Glutamatergic neuron (in vitro differentiated cells): ENCODE measurements around the gene AKAP8L. TPM values are rescaled to one million over a fixed set of nuclear protein-coding genes. Genes with fewer than 3 reads are reported as not detected.

ENCODE experiments used
- DNase-seq: peaks from one replicate; pipeline ENCODE4 v3.0.0; 2022
- H3K27ac Mint-ChIP-seq: one replicate; pipeline ENCODE4 v1.8.0; 2020; ENCODE audit warnings: mild to moderate bottlenecking, mixed read lengths, inconsistent platforms; ENCODE audit not compliant: unreplicated experiment
- H3K27me3 Mint-ChIP-seq: one replicate; pipeline ENCODE4 v1.8.0; 2020; ENCODE audit warnings: mild to moderate bottlenecking, moderate library complexity, mixed read lengths, inconsistent platforms; ENCODE audit not compliant: unreplicated experiment
- H3K36me3 Mint-ChIP-seq: one replicate; pipeline ENCODE4 v1.8.0; 2020; ENCODE audit warnings: mild to moderate bottlenecking, mixed read lengths, inconsistent platforms; ENCODE audit not compliant: unreplicated experiment
- H3K4me1 Mint-ChIP-seq: one replicate; pipeline ENCODE4 v1.8.0; 2020; ENCODE audit warnings: mild to moderate bottlenecking, low read depth, mixed read lengths, inconsistent platforms; ENCODE audit not compliant: unreplicated experiment
- H3K4me3 Mint-ChIP-seq: one replicate; pipeline ENCODE4 v1.8.0; 2020; ENCODE audit warnings: mild to moderate bottlenecking, mixed read lengths, inconsistent platforms; ENCODE audit not compliant: unreplicated experiment
- H3K9me3 Mint-ChIP-seq: one replicate; pipeline ENCODE4 v1.8.0; 2020; ENCODE audit warnings: mild to moderate bottlenecking, moderate library complexity, mixed read lengths, inconsistent platforms; ENCODE audit not compliant: unreplicated experiment
- CTCF ChIP-seq: fragments of 200-600 bp; sonication (generic); IDR thresholded peaks from one replicate; pipeline ENCODE4 v1.5.0; 2021; ENCODE audit not compliant: partially characterized antibody, unreplicated experiment
- total RNA-seq: library from RNA; stranded (reverse); fragmentation: NEBNext Ultra II Directional; extraction: Animal tissue kit (Norgen Biotek cat#: 25700); gene quantifications from one replicate; pipeline ENCODE4 v1.2.1, GENCODE V29; 2021; ENCODE audit not compliant: unreplicated experiment

Gene AKAP8L
- total RNA-seq, 1 donor from 2014 or later, result 354 TPM

- H3K27me3 Mint-ChIP-seq, result peaks cover 15% of the 10 kb centered on the region
- H3K27ac Mint-ChIP-seq, result no peak overlapping the region
- no peak for TF ChIP-seq CTCF
- H3K4me1 Mint-ChIP-seq, result peaks cover 7% of the 10 kb centered on the region
- H3K4me3 Mint-ChIP-seq, result no peak overlapping the region
- DNase-seq, result no peak
- H3K9me3 Mint-ChIP-seq, result peaks cover 16% of the 10 kb centered on the region
- H3K36me3 Mint-ChIP-seq, result peaks cover 13% of the 10 kb centered on the region
These were observed 9.2 kb upstream of the AKAP8L start for GRCh38 chr19:15427991-15428471.

- H3K4me3 Mint-ChIP-seq, result no peak overlapping the region
These were observed 8.5 kb upstream of the AKAP8L start for GRCh38 chr19:15427350-15427700.

GRCh38 chr19:15426485-15427349 lies 7.9 kb upstream of the AKAP8L start:
- Mint-ChIP-seq H3K4me3 (no peak overlapping the region), H3K27me3 (peaks cover 12% of the 10 kb centered on the region), H3K4me1 (peaks cover 7% of the 10 kb centered on the region), H3K9me3 (peaks cover 12% of the 10 kb centered on the region), H3K27ac (peak overlapping the region; percentile 40), H3K36me3 (peaks cover 13% of the 10 kb centered on the region)
- no peak for DNase-seq
- TF ChIP-seq CTCF, result no peak

More at GRCh38 chr19:15427350-15427700, 8.5 kb upstream of the AKAP8L start:
- Mint-ChIP-seq H3K4me1 (peaks cover 7% of the 10 kb centered on the region), H3K27me3 (peaks cover 14% of the 10 kb centered on the region), H3K36me3 (peaks cover 13% of the 10 kb centered on the region), H3K27ac (no peak overlapping the region), H3K9me3 (peaks cover 13% of the 10 kb centered on the region)
- no peak for DNase-seq
- TF ChIP-seq CTCF, result no peak

- Mint-ChIP-seq H3K27ac (no peak overlapping the region), H3K4me3 (no peak overlapping the region)
- no peak for DNase-seq
These were observed 6.6 kb upstream of the AKAP8L start for GRCh38 chr19:15425321-15425950.

More at GRCh38 chr19:15425321-15425950, 6.6 kb upstream of the AKAP8L start:
- peaks cover 5% of the 10 kb centered on the region for H3K27me3 Mint-ChIP-seq
- H3K4me1 Mint-ChIP-seq, result peaks cover 4% of the 10 kb centered on the region
- peaks cover 13% of the 10 kb centered on the region for H3K36me3 Mint-ChIP-seq
- no peak for TF ChIP-seq CTCF
- peaks cover 6% of the 10 kb centered on the region for H3K9me3 Mint-ChIP-seq
